Stomach smooth muscle (tissue), 2 donors: ENCODE measurements around the gene GZMB.
"Not testable (repeated sequence)": the region's sequence is repeated elsewhere in the genome, so short reads cannot be mapped to it uniquely, and the experiment has no call there.

ENCODE experiments used
- H3K27ac ChIP-seq: one replicate; pipeline ENCODE4 v1.7.0; 2013; ENCODE audit warnings: mild to moderate bottlenecking, low read length, inconsistent platforms
- H3K27me3 ChIP-seq, 2 donors: one replicate each; pipeline ENCODE4 v1.7.0; 2013; ENCODE audit warnings: low read length in 2 of 2; ENCODE audit not compliant: insufficient read depth in 2 of 2, control insufficient read depth in 1 of 2
- H3K36me3 ChIP-seq, 2 donors: one replicate each; pipeline ENCODE4 v1.7.0; 2013; ENCODE audit warnings: low read length in 2 of 2; ENCODE audit not compliant: control insufficient read depth in 2 of 2, insufficient read depth in 2 of 2
- H3K4me1 ChIP-seq: one replicate; pipeline ENCODE4 v1.7.0; 2013; ENCODE audit warnings: low read length; ENCODE audit not compliant: control insufficient read depth, insufficient read depth
- H3K4me3 ChIP-seq, 2 donors: one replicate each; pipeline ENCODE4 v1.7.0; 2013; ENCODE audit warnings: low read length in 2 of 2
- H3K9ac ChIP-seq, 2 donors: one replicate each; pipeline ENCODE4 v1.7.0; 2013; ENCODE audit warnings: low read length in 2 of 2, mild to moderate bottlenecking in 1 of 2
- H3K9me3 ChIP-seq, 2 donors: one replicate each; pipeline ENCODE4 v1.7.0; 2013; ENCODE audit warnings: low read length in 2 of 2; ENCODE audit not compliant: control insufficient read depth in 2 of 2
- donor health status: healthy.
- donor health status: Pancreatic carcinoma.

The GZMB gene

GRCh38 chr14:24669651-24670050 is 35.7 kb upstream of the GZMB start:
- Histone ChIP-seq H3K9me3 (no peaks in the 10 kb centered on the region), H3K27ac (no peak overlapping the region), H3K4me1 (no peaks in the 10 kb centered on the region), H3K27me3 (no peaks in the 10 kb centered on the region), H3K36me3 (no peaks in the 10 kb centered on the region), H3K9ac (no peak overlapping the region), H3K4me3 (no peak overlapping the region)

DNA sequence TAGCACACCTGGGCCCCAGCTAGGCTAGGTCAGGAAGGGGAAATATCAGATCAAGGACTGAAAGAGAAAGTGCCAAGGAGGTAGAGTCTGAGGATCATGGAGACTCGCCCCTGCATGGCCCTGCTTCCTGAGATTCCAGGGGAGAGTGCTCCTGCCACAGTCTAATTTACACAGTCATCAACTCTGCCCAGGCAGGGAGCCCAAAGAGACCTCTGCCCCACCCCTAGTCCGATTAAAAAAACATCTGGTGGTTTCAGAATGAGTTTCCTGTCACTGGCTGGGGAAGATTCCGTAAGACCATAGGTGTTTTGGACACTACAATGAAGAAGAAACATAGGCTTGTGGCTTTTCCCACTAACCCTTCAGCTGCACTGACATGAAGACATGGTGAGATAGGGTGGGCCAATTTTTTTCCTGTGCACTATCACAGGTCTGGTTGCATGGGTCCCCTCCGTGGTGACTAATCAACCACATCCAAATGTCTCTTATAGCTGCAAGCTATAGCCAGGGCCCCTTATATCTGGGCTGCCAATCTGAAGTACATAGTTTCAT is 31.5 kb upstream of the GZMB start:
- Histone ChIP-seq H3K4me3 (no peak overlapping the region), H3K9ac (no peak overlapping the region), H3K27ac (no peak overlapping the region), H3K4me1 (no peaks in the 10 kb centered on the region), H3K27me3 (no peaks in the 10 kb centered on the region), H3K36me3 (no peaks in the 10 kb centered on the region), H3K9me3 (no peaks in the 10 kb centered on the region)

- Histone ChIP-seq H3K36me3 (no peaks in the 10 kb centered on the region), H3K27me3 (no peaks in the 10 kb centered on the region), H3K27ac (no peak overlapping the region), H3K9me3 (no peaks in the 10 kb centered on the region), H3K9ac (no peak overlapping the region), H3K4me3 (no peak overlapping the region), H3K4me1 (no peaks in the 10 kb centered on the region)
Measured at GRCh38 chr14:24664366-24664765, 30.4 kb upstream of the GZMB start.

- H3K9ac ChIP-seq = no peak overlapping the region
- H3K27ac ChIP-seq = no peak overlapping the region
- no peaks in the 10 kb centered on the region for H3K9me3 ChIP-seq
- H3K36me3 ChIP-seq = no peaks in the 10 kb centered on the region
- no peak overlapping the region for H3K4me3 ChIP-seq
- H3K27me3 ChIP-seq = no peaks in the 10 kb centered on the region
- no peaks in the 10 kb centered on the region for H3K4me1 ChIP-seq
Measured at GRCh38 chr14:24662753-24663152, 28.8 kb upstream of the GZMB start.

GRCh38 chr14:24659916-24660570 is 26.1 kb upstream of the GZMB start:
- Histone ChIP-seq H3K9me3 (no peaks in the 10 kb centered on the region), H3K4me3 (no peak overlapping the region), H3K36me3 (no peaks in the 10 kb centered on the region), H3K27me3 (no peaks in the 10 kb centered on the region), H3K27ac (no peak overlapping the region), H3K9ac (no peak overlapping the region), H3K4me1 (no peaks in the 10 kb centered on the region)

GRCh38 chr14:24648361-24648760 is 14.4 kb upstream of the GZMB start:
- not testable (repeated sequence) for H3K4me1 ChIP-seq, H3K27ac ChIP-seq, H3K4me3 ChIP-seq, H3K9ac ChIP-seq, H3K36me3 ChIP-seq, H3K9me3 ChIP-seq, H3K27me3 ChIP-seq

DNA sequence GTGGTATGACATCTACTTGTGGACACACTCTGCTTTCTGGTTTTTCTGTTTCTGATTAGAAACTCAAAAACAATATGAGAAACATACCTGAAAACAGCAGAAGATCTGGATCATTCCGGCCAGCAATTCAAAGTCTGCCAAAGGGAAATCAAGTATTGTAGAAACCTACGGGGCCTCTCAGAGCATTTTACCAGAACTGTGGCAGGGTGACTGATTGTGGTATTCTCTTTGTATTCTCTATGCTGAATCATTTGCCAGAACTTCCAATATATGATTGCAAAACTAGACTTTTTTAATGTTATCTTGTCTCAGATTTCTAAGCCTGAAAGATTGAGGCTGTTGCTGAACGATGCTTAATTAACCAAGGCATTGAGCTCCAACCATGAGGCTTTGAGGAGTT is 5.9 kb upstream of the GZMB start:
- H3K27ac ChIP-seq = no peak overlapping the region
- H3K9me3 ChIP-seq = no peaks in the 10 kb centered on the region
- H3K9ac ChIP-seq = no peak overlapping the region
- H3K27me3 ChIP-seq = no peaks in the 10 kb centered on the region
- no peak overlapping the region for H3K4me3 ChIP-seq
- no peaks in the 10 kb centered on the region for H3K36me3 ChIP-seq
- peaks cover 2% of the 10 kb centered on the region for H3K4me1 ChIP-seq

- H3K36me3 ChIP-seq = no peaks in the 10 kb centered on the region
- H3K9me3 ChIP-seq = no peaks in the 10 kb centered on the region
- no peaks in the 10 kb centered on the region for H3K27me3 ChIP-seq
- no peak overlapping the region for H3K4me3 ChIP-seq
- H3K9ac ChIP-seq = no peak overlapping the region
- peaks cover 2% of the 10 kb centered on the region for H3K4me1 ChIP-seq
- no peak overlapping the region for H3K27ac ChIP-seq
Measured at GRCh38 chr14:24639270-24639669, 5.3 kb upstream of the GZMB start.

- Histone ChIP-seq H3K36me3 (no peaks in the 10 kb centered on the region), H3K27me3 (no peaks in the 10 kb centered on the region), H3K27ac (no peak overlapping the region), H3K9ac (no peak overlapping the region), H3K4me3 (no peak overlapping the region), H3K9me3 (peaks cover 0 to 2% of the 10 kb centered on the region in 2 donors), H3K4me1 (no peaks in the 10 kb centered on the region)
Measured at GRCh38 chr14:24633353-24633752, 637 bp downstream of the GZMB start.

DNA sequence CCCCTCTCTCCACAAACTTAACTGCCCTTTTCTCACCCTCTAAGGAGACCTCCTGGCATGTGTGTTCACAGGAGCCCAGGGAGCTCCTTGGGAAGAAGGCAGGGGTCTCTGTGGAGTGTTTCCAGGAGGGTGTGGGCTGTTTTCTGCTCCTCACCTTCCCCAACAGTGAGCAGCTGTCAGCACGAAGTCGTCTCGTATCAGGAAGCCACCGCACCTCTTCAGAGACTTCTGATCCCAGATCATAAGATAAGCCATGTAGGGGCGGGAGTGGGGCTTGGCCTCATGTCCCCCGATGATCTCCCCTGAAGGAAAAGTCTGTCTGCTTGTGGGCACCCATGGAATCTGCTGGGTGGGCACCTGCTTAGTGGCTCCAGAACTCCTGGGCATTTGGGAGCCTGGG is 1.2 kb downstream of the GZMB start:
- Histone ChIP-seq H3K9ac (no peak overlapping the region), H3K4me1 (no peaks in the 10 kb centered on the region), H3K27me3 (no peaks in the 10 kb centered on the region), H3K36me3 (no peaks in the 10 kb centered on the region), H3K27ac (no peak overlapping the region), H3K9me3 (peaks cover 0 to 2% of the 10 kb centered on the region in 2 donors), H3K4me3 (no peak overlapping the region)

DNA sequence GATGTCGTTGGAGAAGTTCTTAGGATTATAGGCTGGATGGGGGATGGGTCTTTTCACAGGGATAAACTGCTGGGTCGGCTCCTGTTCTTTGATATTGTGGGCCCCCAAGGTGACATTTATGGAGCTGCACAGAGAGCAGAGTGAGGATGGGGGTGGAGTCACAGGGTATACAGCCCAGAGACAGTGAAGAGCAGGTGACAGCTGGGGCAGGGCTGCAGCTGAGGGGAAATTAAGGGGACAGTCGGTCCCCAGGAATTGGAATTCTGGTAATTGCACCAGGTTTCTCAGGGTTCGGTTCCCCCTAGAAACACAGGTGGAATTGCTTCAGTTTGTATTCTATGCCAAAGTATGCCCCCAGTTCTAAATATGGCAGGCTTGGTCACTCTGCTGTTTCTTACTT is 1.7 kb downstream of the GZMB start:
- Histone ChIP-seq H3K4me3 (no peak overlapping the region), H3K36me3 (no peaks in the 10 kb centered on the region), H3K27me3 (no peaks in the 10 kb centered on the region), H3K4me1 (no peaks in the 10 kb centered on the region), H3K27ac (no peak overlapping the region), H3K9ac (no peak overlapping the region), H3K9me3 (peaks cover 0 to 2% of the 10 kb centered on the region in 2 donors)
